GM12801 (cell line): Measurements from ENCODE around the gene C1orf141.

Experiments
- CTCF ChIP-seq: IDR thresholded peaks from one replicate; pipeline ENCODE4 v1.5.1; 2011; ENCODE audit warnings: control low read depth; ENCODE audit not compliant: insufficient read length; ENCODE audit errors: extremely low read depth

The C1orf141 gene

GRCh38 chr1:67044631-67045270 lies 90.0 kb downstream of the C1orf141 start:
- TF ChIP-seq CTCF = no peak

GRCh38 chr1:67043366-67043765 lies 91.4 kb downstream of the C1orf141 start:
- no peak for TF ChIP-seq CTCF
